HL-60/S4 (cell line): Measurements from ENCODE around the gene HIRA.

ENCODE experiments used
- in situ Hi-C: fragments of 300-500 bp; cut with MboI; formaldehyde crosslinking; loops from 2 replicates; pipeline ENCODE4 v1.14.3; 2022; ENCODE audit warnings: low sequenced_read_pairs

HIRA gene

DNA sequence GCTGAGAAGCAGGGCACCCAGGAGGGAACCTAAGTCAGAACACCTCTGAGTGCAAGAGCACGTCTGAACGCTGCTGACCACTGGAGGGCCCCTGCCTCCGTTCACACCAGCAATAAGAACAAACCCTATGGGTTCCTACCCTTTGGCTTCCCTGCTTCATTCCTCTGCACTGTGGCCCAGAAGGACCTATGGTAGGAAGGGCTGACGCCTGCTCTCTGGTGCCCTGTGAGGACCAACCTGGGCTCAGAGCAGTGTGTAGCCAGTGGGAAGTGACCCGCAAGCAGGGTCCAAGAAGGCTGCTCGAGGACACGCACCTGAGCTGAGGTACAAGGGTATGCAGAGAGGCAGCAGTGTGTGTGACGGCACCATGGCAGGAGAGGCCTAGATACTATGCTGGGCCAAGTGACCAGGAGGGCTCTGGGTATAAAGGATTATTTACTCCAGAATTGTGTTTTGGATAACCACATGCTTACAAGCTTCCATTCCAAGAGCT is 71.2 kb downstream of the HIRA start:
- in situ Hi-C loops, result no loop called here

DNA sequence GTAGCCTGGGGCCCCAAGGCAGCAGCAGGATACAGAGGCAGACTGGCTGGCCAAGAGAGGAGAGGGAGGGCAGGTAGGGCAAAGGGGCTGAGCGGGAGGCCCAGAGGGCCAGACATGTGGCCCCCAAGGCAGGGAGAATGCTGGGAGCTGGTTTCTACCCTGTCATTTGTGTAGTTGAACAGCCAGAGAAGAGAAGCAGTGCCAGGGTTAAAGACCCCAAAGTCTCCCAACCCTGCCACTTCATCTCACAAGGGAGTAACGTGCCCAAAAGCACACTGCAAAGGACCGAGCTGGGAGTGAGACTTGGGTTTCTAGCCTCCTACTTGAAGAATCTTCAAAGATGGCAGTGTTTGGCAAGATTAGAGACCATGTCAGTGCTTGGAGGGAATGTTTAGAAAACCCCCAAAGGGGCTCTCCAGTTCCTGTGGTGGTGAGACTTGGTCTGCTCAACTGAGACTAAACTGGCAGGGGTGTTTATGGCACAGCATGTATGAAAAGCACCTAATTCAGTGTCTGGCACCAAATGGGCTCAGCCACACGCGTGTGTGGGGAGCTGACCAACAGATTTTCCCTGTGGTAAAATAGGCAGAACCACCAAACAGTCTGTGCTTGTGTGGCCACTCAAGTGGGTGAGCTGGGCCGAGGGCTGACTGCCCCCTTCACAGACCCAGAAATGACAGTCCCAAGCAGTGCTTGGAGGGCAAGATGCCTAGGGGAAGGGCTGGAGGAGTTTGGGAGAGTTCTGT is 71.8 kb downstream of the HIRA start:
- in situ Hi-C loops, result no loop called here

DNA sequence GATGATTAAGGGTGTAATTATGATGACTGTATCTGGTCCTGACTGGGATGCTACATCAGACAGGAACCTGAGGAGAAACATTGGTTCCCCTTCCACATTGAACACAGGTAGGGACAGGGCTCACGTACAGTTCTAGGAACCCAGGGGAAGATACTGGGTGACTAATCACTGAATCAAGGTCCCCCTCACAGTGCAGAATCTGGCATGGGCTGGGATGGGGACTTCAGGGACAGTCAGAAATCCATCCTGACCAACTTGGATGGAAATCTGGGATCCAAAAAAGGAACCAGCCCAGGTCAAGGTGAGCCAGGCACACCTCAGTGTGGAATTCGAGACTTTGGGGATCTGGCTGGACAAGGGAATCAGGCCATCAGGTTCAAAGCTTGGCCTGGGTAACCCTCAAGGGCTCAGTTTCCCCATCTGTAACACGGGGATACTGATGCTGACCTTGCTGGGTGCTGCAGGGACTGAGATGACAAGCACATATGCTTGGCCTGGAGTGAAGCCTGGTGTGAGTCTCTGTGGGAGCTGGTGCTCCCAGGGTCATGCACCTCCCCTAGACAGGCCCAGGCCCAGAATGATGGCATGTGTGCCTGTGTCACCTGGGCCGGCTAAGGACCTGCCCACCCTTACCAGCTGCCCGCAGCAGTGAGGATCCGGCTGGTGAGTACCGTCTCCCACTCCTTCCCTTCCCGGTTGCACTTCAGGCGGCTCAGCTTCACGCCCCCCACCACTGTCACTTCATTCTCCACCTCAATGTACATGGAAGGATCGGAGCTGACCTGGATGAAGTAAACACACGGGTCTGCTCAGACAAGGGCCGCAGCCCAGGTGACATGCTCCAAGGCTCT is 72.6 kb downstream of the HIRA start:
- in situ Hi-C loops, result no loop called here

DNA sequence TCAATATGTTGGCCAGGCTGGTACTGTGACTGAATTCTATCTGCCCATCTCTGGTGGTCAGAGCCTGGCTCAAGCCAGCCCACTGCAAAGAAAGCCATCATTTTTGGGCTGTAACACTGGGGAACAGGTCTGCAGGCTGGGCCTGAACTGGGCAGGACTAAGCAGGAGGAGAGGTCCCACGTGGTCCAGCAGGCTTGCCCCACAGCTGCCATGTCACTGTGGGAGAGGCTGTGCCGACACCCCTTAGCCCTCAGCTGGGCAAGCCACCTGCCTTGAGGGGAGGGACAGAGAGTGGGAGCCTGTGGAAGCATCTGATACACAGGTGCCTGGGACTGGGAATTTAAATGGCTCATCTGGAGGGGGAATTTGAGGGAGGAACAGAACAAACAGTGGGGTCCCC is 73.3 kb downstream of the HIRA start:
- in situ Hi-C loops, result no loop called here

DNA sequence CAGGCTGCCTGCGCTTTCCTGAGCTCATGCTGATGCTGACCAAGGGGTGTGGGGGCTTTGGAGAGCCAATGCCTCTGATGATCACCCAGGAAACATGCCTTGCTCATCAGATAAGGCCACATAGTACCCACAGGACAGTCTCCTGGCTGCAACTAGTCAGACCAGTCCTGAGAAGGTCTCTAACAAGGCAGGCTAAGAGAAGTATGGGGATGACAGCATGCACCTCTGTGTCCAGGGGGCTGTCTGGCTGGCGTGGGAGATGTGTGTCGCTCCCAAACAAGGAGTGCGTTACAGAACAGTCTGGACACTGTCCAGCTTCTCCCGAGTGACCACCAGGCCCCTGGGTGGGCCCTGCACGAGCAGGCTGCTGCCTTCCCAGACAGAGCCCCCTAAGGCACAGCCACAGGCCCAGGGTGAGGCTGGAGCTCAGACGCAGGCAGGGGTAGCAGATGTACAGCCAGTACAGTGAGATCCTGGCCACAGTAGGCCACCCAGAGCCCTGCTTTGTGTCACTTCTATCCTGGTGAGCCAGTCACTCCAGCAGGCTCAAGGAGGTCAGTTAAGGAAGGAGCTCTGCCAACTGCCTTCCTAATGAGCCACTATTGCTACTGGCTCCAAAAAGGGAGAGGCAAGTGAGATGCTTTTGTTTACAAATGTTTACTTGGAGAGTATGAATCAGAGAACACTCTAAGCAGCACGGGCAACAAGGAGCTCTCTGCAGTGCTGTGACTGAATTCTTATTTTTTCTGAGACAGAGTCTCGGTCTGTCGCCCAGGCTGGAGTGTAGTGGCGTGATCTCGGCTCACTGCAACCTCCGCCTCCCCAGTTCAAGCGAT is 74.0 kb downstream of the HIRA start:
- in situ Hi-C loops, result no loop called here

DNA sequence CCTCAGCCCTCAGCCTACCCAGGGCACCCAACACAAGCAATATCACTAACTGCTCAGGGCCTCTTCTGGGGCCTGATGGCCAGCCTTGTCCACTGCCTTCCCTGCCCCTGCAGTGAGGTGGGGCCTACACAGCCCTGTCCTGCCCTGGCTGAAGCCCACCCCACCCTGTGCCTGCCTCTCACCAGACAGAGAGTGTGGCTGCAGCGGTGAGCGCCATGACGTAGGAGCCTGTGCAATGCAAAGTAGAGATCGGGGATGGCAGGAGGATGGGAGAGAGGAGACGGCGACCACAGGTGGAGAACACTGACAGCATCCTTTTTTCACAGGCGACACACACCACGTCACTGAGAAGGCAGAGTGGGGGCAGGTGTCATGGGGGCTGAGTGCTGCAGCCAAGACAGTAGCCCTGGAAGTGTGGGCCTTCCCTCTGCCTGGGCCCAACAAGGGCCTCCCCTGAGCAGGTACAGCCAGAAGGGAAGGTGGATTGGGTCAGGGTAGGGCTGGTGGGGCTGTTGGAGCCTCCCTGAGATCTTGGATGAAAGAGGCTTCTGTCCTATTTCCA is 74.7 kb downstream of the HIRA start:
- in situ Hi-C loops, result no loop called here

DNA sequence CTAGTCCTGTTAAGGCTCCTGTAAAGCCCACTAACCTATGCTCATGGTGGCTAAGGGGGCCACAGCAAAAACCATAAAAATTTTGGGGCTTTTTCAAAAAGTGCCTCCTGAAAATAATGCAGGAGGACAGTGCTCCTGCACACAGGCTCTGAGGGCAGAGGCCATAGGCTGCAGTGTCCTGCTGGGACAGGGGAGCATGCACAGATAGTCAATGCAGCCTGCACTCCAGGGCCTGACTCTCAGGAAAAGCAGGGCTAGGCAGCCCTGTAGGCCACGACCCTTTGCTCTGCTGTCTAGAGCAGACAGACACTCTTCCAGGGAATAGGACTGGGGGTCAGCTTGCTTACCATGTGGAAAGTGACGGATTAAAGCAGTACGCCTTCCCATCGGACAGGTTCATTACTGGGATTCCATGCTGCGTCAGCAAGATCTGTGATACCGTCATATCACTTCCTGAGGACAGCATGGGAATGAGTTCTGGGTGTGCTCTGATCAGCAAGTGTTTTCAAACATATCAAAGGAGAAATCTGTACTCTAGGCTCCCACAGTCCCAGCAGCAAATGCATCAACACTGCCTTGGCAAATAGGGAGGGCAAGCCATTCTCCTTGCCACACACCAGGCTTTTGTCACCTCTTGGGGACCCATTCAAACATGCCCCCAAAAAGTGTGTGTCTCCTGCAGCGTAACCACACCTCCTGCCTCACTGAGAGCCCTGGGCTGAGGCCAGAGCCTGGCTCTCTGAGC is 75.9 kb downstream of the HIRA start:
- in situ Hi-C loops, result no loop called here

DNA sequence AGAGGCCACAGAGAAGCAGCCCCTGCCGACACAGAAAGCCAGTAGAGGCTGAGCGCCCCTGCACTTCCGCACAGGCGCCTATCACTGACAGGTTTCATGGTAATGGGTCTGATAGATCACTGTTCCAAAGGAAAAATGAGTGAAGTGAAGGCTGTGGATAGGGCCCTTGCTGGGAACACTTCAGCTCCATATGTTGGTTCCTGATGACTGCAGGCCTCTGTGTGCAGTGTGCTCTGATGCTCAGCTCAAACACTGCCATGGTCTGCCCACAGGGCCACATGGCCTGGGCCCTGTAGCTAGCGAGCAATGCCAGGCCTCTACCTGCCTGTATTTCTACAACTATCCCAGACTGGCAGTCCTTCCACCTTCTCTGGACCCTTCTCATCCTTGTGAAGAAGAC is 77.3 kb downstream of the HIRA start:
- in situ Hi-C loops, result no loop called here

DNA sequence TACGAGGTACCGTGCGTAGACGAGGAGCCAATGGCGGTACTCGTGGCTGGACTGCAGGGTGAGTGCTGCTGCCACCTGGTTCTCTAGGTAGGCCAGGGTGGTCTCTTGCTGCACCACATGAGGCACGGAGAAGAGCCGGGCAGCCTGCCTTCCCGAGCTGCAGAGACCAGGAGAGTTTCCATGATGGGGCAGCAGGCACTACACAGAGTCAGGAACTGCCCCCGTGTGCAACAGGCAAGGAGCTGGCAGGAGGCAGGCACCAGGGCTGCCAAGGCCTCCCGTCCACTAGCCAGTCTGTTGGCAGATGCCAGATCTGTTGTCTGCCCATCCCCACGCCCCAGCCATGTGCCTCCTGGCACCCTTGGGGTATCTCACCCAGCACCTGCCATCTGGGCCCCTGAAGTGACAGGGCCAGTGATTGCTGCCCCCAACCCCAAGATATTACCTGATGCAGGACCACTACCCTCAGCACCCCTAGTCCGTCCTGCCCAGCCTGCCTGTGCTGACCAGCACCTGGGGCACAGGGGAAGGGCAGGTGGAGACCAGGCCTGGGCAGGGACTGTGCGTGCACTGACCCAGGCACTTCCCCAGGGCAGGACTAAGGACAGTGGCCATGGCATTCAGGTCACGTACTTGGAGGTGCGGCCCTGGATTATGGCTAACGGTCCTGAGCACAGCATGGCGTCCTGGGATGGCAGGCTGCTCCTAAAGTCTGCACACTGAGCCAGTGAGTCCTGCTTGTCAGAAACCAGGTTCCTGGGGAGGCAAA is 78.0 kb downstream of the HIRA start:
- in situ Hi-C loops, result no loop called here

DNA sequence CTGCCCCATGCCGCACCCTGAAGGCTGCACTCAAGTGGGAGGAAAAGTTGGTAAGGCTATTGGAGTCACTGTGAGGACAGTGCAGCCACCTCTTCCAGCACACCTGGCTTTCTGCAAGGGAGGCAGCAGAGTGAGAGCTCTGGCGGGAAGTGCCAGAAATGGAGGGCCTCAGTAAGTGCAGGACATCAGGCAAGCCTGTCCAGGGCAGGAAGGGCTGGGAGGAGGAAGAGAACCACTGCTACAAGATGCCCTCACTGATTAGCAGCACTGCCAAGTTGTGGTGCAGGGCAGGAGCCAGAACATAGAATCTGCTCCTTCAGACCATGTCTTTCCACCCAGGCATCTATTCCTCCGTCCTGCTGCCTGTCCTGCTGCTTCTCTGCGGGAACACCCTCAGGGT is 78.8 kb downstream of the HIRA start:
- in situ Hi-C loops, result no loop called here

DNA sequence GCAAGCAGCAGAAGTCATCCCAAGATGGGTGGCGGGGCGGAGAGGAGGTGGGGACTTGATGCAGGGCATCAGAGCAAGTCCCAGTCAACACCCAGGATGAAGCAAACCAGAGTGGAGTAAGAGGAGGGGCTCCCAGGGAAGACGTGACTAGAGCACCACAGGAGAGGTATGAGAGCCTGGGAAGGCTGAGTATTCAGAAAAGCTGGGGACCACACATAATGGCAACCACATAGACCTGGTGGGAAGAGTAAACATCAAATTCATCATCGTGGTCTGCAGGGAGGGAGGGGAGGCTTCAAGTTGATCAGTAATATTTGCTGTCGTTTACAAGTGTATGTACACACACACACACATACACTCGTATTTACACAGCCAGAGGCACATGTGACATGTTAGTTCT is 79.3 kb downstream of the HIRA start:
- in situ Hi-C loops, result no loop called here

DNA sequence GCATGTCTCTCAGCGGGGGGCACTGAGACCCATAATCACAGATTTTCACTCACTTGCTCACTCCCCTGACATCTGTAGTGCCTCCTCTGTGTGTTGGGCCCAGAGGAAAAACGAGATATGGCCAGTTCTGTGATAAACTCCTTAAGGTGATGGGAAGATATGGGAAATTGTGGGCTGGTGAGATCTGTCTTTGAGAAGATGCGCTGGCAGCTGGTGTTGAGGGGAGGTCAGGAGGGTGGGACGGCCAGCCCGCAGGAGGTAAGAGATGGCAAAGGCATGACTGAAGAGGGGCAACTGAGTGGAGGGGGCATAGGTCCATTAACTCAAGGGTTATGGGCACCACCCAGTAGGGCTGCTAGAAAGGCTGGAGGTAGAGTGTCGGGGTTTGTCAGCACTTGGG is 79.9 kb downstream of the HIRA start:
- in situ Hi-C loops, result no loop called here

DNA sequence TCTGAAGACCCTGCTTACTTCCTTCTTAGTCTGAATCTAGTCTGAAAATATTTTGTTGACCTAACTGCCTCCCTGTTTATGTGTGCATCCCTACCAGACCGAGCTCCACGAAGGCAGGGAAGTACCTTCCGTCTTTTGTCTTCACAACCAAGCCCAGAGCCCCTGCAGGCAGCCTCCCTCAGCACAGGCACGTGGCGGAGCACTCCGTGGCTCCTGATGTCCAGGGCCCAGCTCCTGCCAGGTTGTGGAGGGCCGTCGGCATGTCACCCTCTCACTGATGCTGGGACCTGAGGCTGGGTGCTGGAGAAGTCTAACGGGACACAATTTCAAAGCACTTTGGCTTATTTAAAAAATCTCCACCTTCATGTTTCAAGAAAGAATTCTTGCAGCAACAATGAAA is 80.6 kb downstream of the HIRA start:
- in situ Hi-C loops, result no loop called here

DNA sequence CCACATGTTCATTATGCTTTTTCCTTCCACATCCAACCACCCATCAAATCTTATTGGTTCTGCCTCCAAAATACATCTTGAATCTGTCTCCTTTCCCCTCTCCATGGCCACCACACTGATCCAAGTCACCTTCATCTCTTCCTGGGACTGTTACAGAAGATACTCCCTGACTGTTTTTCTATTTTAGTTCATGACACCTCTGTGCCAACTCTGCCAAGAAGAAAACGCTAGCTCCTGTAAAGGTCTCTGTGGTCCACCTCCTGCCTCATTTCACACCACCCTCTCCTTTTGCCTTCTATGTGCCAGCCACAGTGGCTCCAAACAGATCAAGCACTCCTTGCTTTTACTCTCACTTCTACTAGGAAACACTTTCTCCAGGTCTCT is 81.1 kb downstream of the HIRA start:
- in situ Hi-C loops, result no loop called here

DNA sequence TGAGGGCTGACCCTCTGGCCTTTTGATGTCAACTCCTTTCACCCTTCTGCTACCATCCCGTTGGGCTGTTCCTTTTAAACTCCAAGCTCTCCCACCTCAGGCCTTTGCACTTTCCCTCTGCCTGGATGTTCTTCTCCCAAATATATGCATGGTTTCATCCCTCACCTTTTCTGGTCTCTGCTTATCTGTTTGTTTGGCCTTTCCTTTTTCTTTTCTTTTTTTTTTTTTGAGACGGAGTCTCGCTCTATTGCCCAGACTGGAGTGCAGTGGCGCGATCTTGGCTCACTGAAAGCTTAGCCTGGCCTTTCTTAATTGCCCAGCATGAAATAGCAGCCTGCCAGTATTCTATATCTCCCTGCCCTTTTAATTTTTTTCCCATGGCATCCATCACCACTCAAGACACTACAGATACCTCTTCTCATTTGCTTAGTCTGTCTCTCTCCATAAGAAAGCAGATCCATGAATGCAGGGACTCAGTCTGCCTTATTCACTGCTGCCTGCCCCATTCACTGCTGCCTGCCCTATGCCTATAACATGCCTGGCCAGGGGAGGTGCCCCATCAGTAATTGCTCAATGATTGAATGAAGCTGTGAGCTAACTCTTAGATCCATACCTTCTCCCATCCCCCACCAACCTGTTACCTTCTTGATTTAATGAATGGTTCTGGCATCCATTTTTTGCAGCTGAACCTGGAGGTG is 81.6 kb downstream of the HIRA start:
- in situ Hi-C loops, result no loop called here

DNA sequence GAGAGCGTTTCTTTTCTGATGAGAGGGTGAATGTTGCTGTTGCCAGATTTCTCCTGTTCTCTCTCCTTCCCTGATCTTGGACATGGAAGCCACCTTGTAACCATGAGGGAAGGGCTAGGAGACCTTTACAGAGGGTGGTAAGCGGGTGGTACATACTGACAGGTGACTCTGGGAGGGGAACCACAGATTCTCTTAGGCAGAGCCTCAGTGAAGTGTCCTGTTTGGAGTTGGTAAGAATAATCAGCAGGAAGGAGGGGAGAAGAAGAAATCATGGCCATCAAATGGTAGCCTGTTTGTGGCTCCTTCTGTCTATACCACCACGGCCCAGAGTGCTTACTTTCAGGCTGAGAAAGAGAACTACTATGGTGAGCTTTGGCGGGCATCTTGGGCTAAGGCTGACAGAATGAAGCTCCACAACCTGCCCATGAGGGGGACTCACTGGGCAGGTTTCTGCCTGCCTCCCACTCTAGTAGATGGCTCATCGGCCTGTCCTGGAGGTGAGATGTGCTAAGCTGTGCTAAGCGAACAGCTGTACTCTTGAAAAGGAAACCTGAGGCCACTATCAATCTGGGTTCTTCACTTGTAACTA is 84.8 kb downstream of the HIRA start:
- in situ Hi-C loops, result no loop called here

DNA sequence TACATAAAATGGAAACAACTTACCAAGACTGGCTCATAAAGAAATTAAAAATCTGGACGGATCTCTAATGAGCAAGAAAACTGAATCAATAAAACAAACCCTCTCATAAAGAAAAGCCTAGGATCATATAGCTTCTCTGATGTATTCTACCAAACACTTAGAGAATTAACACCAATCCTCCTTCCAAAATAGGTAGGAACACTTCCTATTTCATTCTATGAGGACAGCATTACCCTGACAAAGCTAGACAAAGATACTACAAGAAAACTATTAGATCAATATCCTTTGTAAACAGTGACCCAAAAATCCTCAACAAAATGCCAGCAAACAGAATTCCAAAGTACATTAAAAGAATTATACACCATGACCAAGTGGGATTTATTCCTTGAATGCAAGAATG is 87.1 kb downstream of the HIRA start:
- in situ Hi-C loops, result no loop called here

DNA sequence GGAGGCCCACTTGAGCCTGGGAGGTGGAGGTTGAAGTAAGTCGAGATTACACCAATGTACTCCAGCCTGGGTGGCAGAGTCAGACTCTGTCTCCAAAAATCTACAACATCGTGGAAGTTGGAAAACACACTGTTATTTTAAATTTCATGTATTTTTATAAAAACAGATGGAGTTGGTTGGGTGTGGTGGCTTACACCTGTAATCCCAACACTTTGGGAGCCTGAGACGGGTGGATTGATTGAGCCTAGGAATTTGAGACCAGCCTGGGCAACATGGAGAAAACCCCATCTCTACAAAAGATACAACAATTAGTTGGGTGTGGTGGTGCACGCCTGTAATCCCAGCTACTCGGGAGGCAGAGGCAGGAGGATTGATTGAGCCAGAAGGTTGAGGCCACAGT is 88.1 kb downstream of the HIRA start:
- in situ Hi-C loops, result no loop called here

DNA sequence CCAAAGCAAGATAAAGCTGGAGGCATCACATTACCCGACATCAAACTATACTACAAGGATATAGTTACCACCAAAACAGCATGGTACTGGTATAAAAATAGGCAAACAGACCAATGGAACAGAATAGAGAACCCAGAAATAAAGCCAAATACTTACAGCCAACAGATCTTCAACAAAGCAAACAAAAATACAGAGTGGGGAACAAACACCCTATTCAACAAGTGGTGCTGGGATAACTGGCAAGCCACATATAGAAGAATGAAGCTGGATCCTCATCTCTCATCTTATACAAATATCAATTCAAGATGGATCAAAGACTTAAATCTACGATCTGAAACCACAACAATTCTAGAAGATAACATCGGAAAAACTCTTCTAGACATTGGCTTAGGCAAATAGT is 90.0 kb downstream of the HIRA start:
- in situ Hi-C loops, result no loop called here
